ENCODE measurements around the gene GALNT3.

GRCh38 chr2:165801176-165801575 is 7.1 kb upstream of the GALNT3 start:
- TF ChIP-seq FOXM1 (IDR thresholded peaks at IDR 0.05; ENCODE audit: borderline replicate concordance) (no peak), SUZ12 (IDR thresholded peaks at IDR 0.05) (no peak), L3MBTL2 (conservative IDR thresholded peaks at IDR 0.05) (no peak), CTBP1 (IDR thresholded peaks at IDR 0.05; ENCODE audit: borderline replicate concordance) (no peak), NFRKB (IDR thresholded peaks at IDR 0.05) (no peak), BHLHE40 (IDR thresholded peaks at IDR 0.05; ENCODE audit: borderline replicate concordance) (no peak), TARDBP (IDR thresholded peaks at IDR 0.05) (no peak), ZNF384 (IDR thresholded peaks at IDR 0.05) (no peak), FOXK2 (IDR thresholded peaks at IDR 0.05) (no peak), SP1 (IDR thresholded peaks at IDR 0.05) (no peak), FOXA1 (IDR thresholded peaks at IDR 0.05) (no peak)
